K562 (cell line): ENCODE data around the gene SLC25A51. TPM values are rescaled to one million over a fixed set of nuclear protein-coding genes. Genes with fewer than 3 reads are reported as not detected.
A peak's percentile ranks its signal among the peaks of the same experiment; 100 is the strongest.

Experiments
- CTCF ChIP-seq, 3 experiments: IDR thresholded peaks in 2 of 3; conservative IDR thresholded peaks in 1 of 3; 2 replicates each; pipeline ENCODE4 v1.5.1; 2011 to 2012; ENCODE audit warnings: low read length in 3 of 3, mild to moderate bottlenecking in 3 of 3, control low read depth in 2 of 3, improper control_type of control experiment in 1 of 3, inconsistent platforms in 1 of 3, low read depth in 1 of 3, mixed read lengths in 1 of 3, moderate library complexity in 1 of 3; ENCODE audit not compliant: insufficient read depth in 2 of 3
- CTCFL ChIP-seq: IDR thresholded peaks from 2 replicates; pipeline ENCODE4 v1.6.1; 2011; ENCODE audit warnings: borderline replicate concordance, low read depth, mild to moderate bottlenecking, moderate library complexity, low read length; ENCODE audit not compliant: insufficient read depth, poor library complexity, severe bottlenecking
- GATA2 ChIP-seq: sonication (generic); formaldehyde crosslinking; IDR thresholded peaks from 2 replicates; pipeline ENCODE4 v1.4.0; 2020; ENCODE audit warnings: mild to moderate bottlenecking, missing genetic modification reagents
- LCOR ChIP-seq: sonication (generic); formaldehyde crosslinking; IDR thresholded peaks from 2 replicates; pipeline ENCODE4 v1.8.0; 2022; ENCODE audit warnings: mild to moderate bottlenecking, missing genetic modification reagents
- MIER1 ChIP-seq: fragments of 450-650 bp; IDR thresholded peaks from 2 replicates; pipeline ENCODE4 v1.6.1; 2016; ENCODE audit warnings: antibody characterized with exemption, mild to moderate bottlenecking, low read depth
- MLX ChIP-seq, 2 experiments: fragments of 450-650 bp in 1 of 2; sonication (generic) in 1 of 2; formaldehyde crosslinking; conservative IDR thresholded peaks; 2 replicates each; pipeline versions ENCODE4 v1.4.0 to v1.8.1; 2020 to 2022; ENCODE audit warnings: mild to moderate bottlenecking in 1 of 2, missing genetic modification reagents in 1 of 2
- NEUROD1 ChIP-seq: fragments of 150-350 bp; IDR thresholded peaks from 2 replicates; pipeline ENCODE4 v1.6.1; 2014; ENCODE audit warnings: borderline replicate concordance, low read length, low read depth; ENCODE audit not compliant: partially characterized antibody
- NONO ChIP-seq, 2 experiments: fragments of 200-400 bp in 1 of 2; fragments of 450-650 bp in 1 of 2; formaldehyde crosslinking in 1 of 2; IDR thresholded peaks; 2 replicates each; pipeline ENCODE4 v1.6.1; 2017; ENCODE audit warnings: low read depth in 2 of 2, mild to moderate bottlenecking in 2 of 2, moderate library complexity in 2 of 2, low read length in 1 of 2
- NR2C1 ChIP-seq, 2 experiments: fragments of 450-650 bp; IDR thresholded peaks; 2 replicates each; pipeline ENCODE4 v1.6.1; 2017; ENCODE audit warnings: mild to moderate bottlenecking in 2 of 2, antibody characterized with exemption in 1 of 2, inconsistent platforms in 1 of 2, missing compliant biosample characterization in 1 of 2, missing genetic modification characterization in 1 of 2
- RNF2 ChIP-seq: sonication (generic); IDR thresholded peaks from 2 replicates; pipeline ENCODE4 v1.6.1; 2016
- SMAD3 ChIP-seq: fragments of 450-650 bp; formaldehyde crosslinking; conservative IDR thresholded peaks from 2 replicates; pipeline ENCODE4 v1.4.0; 2020; ENCODE audit warnings: mild to moderate bottlenecking
- SREBF1 ChIP-seq: fragments of 150-350 bp; IDR thresholded peaks from 2 replicates; pipeline ENCODE4 v1.6.1; 2014; ENCODE audit warnings: antibody characterized with exemption, low read depth, low read length, borderline replicate concordance
- ZNF24 ChIP-seq: fragments of 450-650 bp; IDR thresholded peaks from 2 replicates; pipeline ENCODE4 v1.6.1; 2016
- ZNF436 ChIP-seq: fragments of 250-450, 450-650 bp; sonication (Bioruptor Pico); formaldehyde crosslinking; IDR thresholded peaks from 2 replicates; pipeline ENCODE4 v1.7.0; 2020; ENCODE audit warnings: mild to moderate bottlenecking
- ZNF699 ChIP-seq: fragments of 250-450 bp; sonication (Bioruptor Pico); IDR thresholded peaks from 2 replicates; pipeline ENCODE4 v1.8.0; 2021; ENCODE audit warnings: mild to moderate bottlenecking, moderate library complexity; ENCODE audit not compliant: insufficient replicate concordance
- polyA plus RNA-seq, 8 experiments: library from polyadenylated mRNA; depleted of rRNA in 4 of 8; stranded (reverse) in 5 of 8; unstranded in 3 of 8; fragments of >200 nt; fragmentation: Nextera tagmentation in 2 of 8; fragmentation: Illumina TruSeq in 1 of 8; extraction: Ambion mirVana in 2 of 8; extraction: Trizol in 1 of 8; gene quantifications; 2 replicates each; pipeline versions ENCODE4 v1.2.1 to v1.2.3, GENCODE V29; 2011 to 2014; ENCODE audit warnings: inconsistent platforms in 1 of 8, missing spikeins in 1 of 8
- total RNA-seq, 7 experiments: library from RNA; depleted of rRNA in 6 of 7; stranded (reverse); fragments of >200 nt in 6 of 7; fragmentation: Illumina TruSeq in 2 of 7; extraction: Trizol in 2 of 7; gene quantifications; 2 replicates each; pipeline versions ENCODE4 v1.2.1 to v1.2.3, GENCODE V29; 2011 to 2021; ENCODE audit warnings: low replicate concordance in 1 of 7
- TF ChIP-seq, protein P1 (sequence below), 2 experiments: fragments of 450-650 bp; IDR thresholded peaks; 2 replicates each; pipeline ENCODE4 v1.6.1; 2018; ENCODE audit warnings: mild to moderate bottlenecking in 2 of 2, low read depth in 1 of 2; ENCODE audit not compliant: partially characterized antibody in 2 of 2
- TF ChIP-seq, protein P2 (sequence below): fragments of 450-650 bp; IDR thresholded peaks from 2 replicates; pipeline ENCODE4 v1.6.1; 2016; ENCODE audit warnings: low read depth, mild to moderate bottlenecking, moderate library complexity

SLC25A51 gene
- total and polyA plus RNA-seq, 9 of the 15 experiments (the other 6 are each of a cell fraction or from before 2014, with no cell fraction given): 9.1 to 40.7 (median 24.5) TPM

GRCh38 chr9:37913480-37914153 is 9.7 kb upstream of the SLC25A51 start (continued):
- no peak for TF ChIP-seq CTCFL
- TF ChIP-seq NONO (IDR thresholded peaks at IDR 0.05; ENCODE audit: low read depth in 2 of 2, low read length in 1 of 2): no peak
- TF ChIP-seq SMAD3 (CRISPR knock-in tag): 0 out of 2 replicates have a peak, but pooled peaks have one; percentile 39
- no peak for TF ChIP-seq MLX (CRISPR knock-in tag; conservative IDR thresholded peaks at IDR 0.05)
- TF ChIP-seq NR2C1 (IDR thresholded peaks at IDR 0.05): no peak
- no peak for TF ChIP-seq NR2C1 (tag; IDR thresholded peaks at IDR 0.05)
- TF ChIP-seq, protein P1, sequence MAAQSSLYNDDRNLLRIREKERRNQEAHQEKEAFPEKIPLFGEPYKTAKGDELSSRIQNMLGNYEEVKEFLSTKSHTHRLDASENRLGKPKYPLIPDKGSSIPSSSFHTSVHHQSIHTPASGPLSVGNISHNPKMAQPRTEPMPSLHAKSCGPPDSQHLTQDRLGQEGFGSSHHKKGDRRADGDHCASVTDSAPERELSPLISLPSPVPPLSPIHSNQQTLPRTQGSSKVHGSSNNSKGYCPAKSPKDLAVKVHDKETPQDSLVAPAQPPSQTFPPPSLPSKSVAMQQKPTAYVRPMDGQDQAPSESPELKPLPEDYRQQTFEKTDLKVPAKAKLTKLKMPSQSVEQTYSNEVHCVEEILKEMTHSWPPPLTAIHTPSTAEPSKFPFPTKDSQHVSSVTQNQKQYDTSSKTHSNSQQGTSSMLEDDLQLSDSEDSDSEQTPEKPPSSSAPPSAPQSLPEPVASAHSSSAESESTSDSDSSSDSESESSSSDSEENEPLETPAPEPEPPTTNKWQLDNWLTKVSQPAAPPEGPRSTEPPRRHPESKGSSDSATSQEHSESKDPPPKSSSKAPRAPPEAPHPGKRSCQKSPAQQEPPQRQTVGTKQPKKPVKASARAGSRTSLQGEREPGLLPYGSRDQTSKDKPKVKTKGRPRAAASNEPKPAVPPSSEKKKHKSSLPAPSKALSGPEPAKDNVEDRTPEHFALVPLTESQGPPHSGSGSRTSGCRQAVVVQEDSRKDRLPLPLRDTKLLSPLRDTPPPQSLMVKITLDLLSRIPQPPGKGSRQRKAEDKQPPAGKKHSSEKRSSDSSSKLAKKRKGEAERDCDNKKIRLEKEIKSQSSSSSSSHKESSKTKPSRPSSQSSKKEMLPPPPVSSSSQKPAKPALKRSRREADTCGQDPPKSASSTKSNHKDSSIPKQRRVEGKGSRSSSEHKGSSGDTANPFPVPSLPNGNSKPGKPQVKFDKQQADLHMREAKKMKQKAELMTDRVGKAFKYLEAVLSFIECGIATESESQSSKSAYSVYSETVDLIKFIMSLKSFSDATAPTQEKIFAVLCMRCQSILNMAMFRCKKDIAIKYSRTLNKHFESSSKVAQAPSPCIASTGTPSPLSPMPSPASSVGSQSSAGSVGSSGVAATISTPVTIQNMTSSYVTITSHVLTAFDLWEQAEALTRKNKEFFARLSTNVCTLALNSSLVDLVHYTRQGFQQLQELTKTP (IDR thresholded peaks at IDR 0.05; ENCODE audit: low read depth in 1 of 2, partially characterized antibody in 2 of 2): no peak
- TF ChIP-seq LCOR: peak; percentile 89
- no peak for TF ChIP-seq GATA2 (CRISPR knock-in tag)
- peak; percentile 98 to 100 (median 99) for TF ChIP-seq CTCF (IDR thresholded peaks at IDR 0.05 in 2 of 3, conservative IDR thresholded peaks at IDR 0.05 in 1 of 3; ENCODE audit: insufficient read depth in 2 of 3, low read depth in 1 of 3, low read length in 3 of 3)
- no peak for TF ChIP-seq ZNF699 (CRISPR knock-in tag)
- no peak for TF ChIP-seq SREBF1
- TF ChIP-seq ZNF24: peak; percentile 75; the same call in 1 of the 2 replicates
- TF ChIP-seq RNF2: no peak
- TF ChIP-seq MIER1: no peak
- no peak for TF ChIP-seq ZNF436
- TF ChIP-seq NEUROD1: peak; percentile 62
- TF ChIP-seq, protein P2, sequence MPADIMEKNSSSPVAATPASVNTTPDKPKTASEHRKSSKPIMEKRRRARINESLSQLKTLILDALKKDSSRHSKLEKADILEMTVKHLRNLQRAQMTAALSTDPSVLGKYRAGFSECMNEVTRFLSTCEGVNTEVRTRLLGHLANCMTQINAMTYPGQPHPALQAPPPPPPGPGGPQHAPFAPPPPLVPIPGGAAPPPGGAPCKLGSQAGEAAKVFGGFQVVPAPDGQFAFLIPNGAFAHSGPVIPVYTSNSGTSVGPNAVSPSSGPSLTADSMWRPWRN: no peak
